ENCODE measurements around the gene TEKT3. TPM values are rescaled to one million over a fixed set of nuclear protein-coding genes. Genes with fewer than 3 reads are reported as not detected.

Gene TEKT3
- total RNA-seq, 1 donor from 2014 or later = not detected

- Histone ChIP-seq H3K4me3 (ENCODE audit: low read depth, low read length) (no peak overlapping the region), H3K36me3 (ENCODE audit: control insufficient read depth, insufficient read depth, low read length) (no peaks in the 10 kb centered on the region), H3K27me3 (ENCODE audit: control insufficient read depth, insufficient read depth, low read length) (peaks cover 7% of the 10 kb centered on the region)
- FAIRE-seq (no peak), DNase-seq (ENCODE audit: low read depth) (no peak)
- TF ChIP-seq CTCF (IDR thresholded peaks at IDR 0.05; ENCODE audit: insufficient read depth, low read length, severe bottlenecking) = no peak
Observed at GRCh38 chr17:15268461-15268860, 72.9 kb downstream of the TEKT3 start.

GRCh38 chr17:15267996-15268395, 73.4 kb downstream of the TEKT3 start:
- no peak for FAIRE-seq
- TF ChIP-seq CTCF (IDR thresholded peaks at IDR 0.05; ENCODE audit: insufficient read depth, low read length, severe bottlenecking) = no peak
- H3K36me3 ChIP-seq (ENCODE audit: control insufficient read depth, insufficient read depth, low read length) = no peaks in the 10 kb centered on the region
- DNase-seq (ENCODE audit: low read depth) = no peak
- peaks cover 12% of the 10 kb centered on the region for H3K27me3 ChIP-seq (ENCODE audit: control insufficient read depth, insufficient read depth, low read length)
- H3K4me3 ChIP-seq (ENCODE audit: low read depth, low read length) = no peak overlapping the region

GRCh38 chr17:15266325-15267125, 74.9 kb downstream of the TEKT3 start:
- H3K4me3 ChIP-seq (ENCODE audit: low read depth, low read length) = no peak overlapping the region
- FAIRE-seq (no peak), DNase-seq (ENCODE audit: low read depth) (no peak)
- TF ChIP-seq CTCF (IDR thresholded peaks at IDR 0.05; ENCODE audit: insufficient read depth, low read length, severe bottlenecking) = no peak
- peaks cover 24% of the 10 kb centered on the region for H3K27me3 ChIP-seq (ENCODE audit: control insufficient read depth, insufficient read depth, low read length)
- H3K36me3 ChIP-seq (ENCODE audit: control insufficient read depth, insufficient read depth, low read length) = no peaks in the 10 kb centered on the region

- Histone ChIP-seq H3K36me3 (ENCODE audit: control insufficient read depth, insufficient read depth, low read length) (no peaks in the 10 kb centered on the region), H3K4me3 (ENCODE audit: low read depth, low read length) (no peak within 1 kb of the TSS), H3K27me3 (ENCODE audit: control insufficient read depth, insufficient read depth, low read length) (peaks cover 24% of the 10 kb centered on the region)
- no peak for FAIRE-seq
- TF ChIP-seq CTCF (IDR thresholded peaks at IDR 0.05; ENCODE audit: insufficient read depth, low read length, severe bottlenecking) = no peak
- no peak for DNase-seq (ENCODE audit: low read depth)
Observed at GRCh38 chr17:15265131-15265530, 76.3 kb downstream of the TEKT3 start, which contains the start of gene PMP22. Gene PMP22, minus strand, starts transcription at chr17:15265326. Its CDS starts 4,599 bp downstream, at chr17:15260727.

GRCh38 chr17:15264542-15264941, 76.9 kb downstream of the TEKT3 start:
- TF ChIP-seq CTCF (IDR thresholded peaks at IDR 0.05; ENCODE audit: insufficient read depth, low read length, severe bottlenecking) = no peak
- Histone ChIP-seq H3K36me3 (ENCODE audit: control insufficient read depth, insufficient read depth, low read length) (no peaks in the 10 kb centered on the region), H3K4me3 (ENCODE audit: low read depth, low read length) (no peak overlapping the region), H3K27me3 (ENCODE audit: control insufficient read depth, insufficient read depth, low read length) (peaks cover 24% of the 10 kb centered on the region)
- no peak for FAIRE-seq
- DNase-seq (ENCODE audit: low read depth) = no peak

All from bronchial epithelial cell (primary cell).